SU-DHL-6 (cell line): ENCODE measurements around the gene HOXA11.

Experiments
- CTCF ChIP-seq: fragments of 200-600 bp; sonication (generic); IDR thresholded peaks from one replicate; pipeline ENCODE4 v1.5.1; 2017; ENCODE audit warnings: antibody characterized with exemption, mild to moderate bottlenecking, low read length, moderate library complexity; ENCODE audit not compliant: insufficient read depth, poor library complexity, severe bottlenecking
- EZH2phosphoT487 ChIP-seq: fragments of 200-600 bp; sonication (generic), shearing (Covaris generic); conservative IDR thresholded peaks from 2 replicates; pipeline ENCODE4 v1.6.1; 2018; ENCODE audit warnings: mild to moderate bottlenecking, antibody characterized with exemption, low read length, moderate library complexity, mixed read lengths

DNA sequence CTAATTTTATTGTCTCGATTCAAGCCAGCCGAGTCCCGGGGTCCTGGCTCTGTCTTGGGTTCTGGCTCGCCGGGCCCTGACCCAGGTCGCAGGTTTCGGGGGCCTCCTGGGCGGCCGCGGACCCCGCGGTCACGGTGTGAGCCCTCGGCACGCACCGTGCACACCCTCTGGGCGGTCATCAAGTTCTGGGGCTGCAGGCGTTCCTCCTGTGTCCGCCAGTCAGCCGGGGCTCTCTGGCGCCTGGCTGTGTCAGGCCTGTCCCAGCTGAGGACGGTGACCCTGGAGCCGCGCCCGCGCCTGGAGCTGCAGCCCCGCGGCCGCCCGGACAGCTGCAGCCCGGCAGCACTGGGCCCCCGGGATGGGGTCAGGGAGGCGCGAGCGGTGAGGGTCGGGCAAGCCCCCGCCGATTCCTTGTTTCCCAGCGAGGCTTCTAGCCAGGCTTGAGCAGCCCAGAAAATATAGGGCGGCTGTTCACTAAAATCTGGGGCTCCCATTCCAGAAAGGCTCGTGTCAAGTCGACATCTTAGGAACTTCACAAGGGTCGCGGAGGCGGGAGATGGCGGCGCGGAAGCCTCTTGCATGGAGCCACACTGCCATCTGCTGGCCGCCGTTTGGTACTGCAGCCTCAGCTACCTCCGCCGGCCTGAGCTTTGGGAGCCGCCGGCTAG is 24.4 kb downstream of the HOXA11 start:
- peak; percentile 98 for TF ChIP-seq CTCF
- no peak for TF ChIP-seq EZH2phosphoT487
